ENCODE results near the gene SH3RF2. TPM values are rescaled to one million over a fixed set of nuclear protein-coding genes. Genes with fewer than 3 reads are reported as not detected.

Gene SH3RF2
- total RNA-seq, 3 donors from 2014 or later = 6.6 to 9.5 (median 9.4) TPM

DNA sequence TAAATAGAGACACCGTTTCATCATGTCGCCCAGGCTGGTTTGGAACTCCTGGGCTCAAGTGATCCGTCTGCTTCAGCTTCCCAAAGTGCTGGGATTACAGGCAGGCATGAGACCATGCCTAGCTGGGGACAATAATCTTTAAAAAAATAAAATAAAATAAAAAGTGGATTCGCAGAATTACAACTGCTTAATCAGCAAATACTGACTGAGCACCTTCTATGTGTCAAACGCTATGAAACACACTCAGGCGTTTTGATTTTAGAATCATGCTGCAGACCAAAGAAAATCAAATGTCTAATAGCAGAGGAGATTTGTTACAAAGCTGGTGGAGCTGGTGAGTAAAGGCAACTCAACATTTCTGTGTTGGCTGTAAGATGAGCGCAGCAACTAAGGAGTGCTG is 22.7 kb upstream of the SH3RF2 start:
- no peaks in the 10 kb centered on the region for H3K4me1 ChIP-seq
- intact Hi-C loops (cut with DNase I; ENCODE audit: low total_unique reads) = loop anchor here (2.0 kb wide), 1 partner anchor 59 kb away; no protein-coding TSS in a partner anchor
- no peaks in the 10 kb centered on the region for H3K9me3 ChIP-seq
- H3K36me3 ChIP-seq = no peaks in the 10 kb centered on the region
- no peak overlapping the region for H3K27ac ChIP-seq
- DNase-seq (ENCODE audit: low spot score in 2 of 2) = no peak
- no peaks in the 10 kb centered on the region for H3K27me3 ChIP-seq
- TF ChIP-seq POLR2A (IDR thresholded peaks at IDR 0.05) (no peak), POLR2AphosphoS5 (IDR thresholded peaks at IDR 0.05) (no peak)
- TF ChIP-seq, protein P1, sequence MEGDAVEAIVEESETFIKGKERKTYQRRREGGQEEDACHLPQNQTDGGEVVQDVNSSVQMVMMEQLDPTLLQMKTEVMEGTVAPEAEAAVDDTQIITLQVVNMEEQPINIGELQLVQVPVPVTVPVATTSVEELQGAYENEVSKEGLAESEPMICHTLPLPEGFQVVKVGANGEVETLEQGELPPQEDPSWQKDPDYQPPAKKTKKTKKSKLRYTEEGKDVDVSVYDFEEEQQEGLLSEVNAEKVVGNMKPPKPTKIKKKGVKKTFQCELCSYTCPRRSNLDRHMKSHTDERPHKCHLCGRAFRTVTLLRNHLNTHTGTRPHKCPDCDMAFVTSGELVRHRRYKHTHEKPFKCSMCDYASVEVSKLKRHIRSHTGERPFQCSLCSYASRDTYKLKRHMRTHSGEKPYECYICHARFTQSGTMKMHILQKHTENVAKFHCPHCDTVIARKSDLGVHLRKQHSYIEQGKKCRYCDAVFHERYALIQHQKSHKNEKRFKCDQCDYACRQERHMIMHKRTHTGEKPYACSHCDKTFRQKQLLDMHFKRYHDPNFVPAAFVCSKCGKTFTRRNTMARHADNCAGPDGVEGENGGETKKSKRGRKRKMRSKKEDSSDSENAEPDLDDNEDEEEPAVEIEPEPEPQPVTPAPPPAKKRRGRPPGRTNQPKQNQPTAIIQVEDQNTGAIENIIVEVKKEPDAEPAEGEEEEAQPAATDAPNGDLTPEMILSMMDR (IDR thresholded peaks at IDR 0.05) = no peak
- no peak overlapping the region for H3K4me3 ChIP-seq

DNA sequence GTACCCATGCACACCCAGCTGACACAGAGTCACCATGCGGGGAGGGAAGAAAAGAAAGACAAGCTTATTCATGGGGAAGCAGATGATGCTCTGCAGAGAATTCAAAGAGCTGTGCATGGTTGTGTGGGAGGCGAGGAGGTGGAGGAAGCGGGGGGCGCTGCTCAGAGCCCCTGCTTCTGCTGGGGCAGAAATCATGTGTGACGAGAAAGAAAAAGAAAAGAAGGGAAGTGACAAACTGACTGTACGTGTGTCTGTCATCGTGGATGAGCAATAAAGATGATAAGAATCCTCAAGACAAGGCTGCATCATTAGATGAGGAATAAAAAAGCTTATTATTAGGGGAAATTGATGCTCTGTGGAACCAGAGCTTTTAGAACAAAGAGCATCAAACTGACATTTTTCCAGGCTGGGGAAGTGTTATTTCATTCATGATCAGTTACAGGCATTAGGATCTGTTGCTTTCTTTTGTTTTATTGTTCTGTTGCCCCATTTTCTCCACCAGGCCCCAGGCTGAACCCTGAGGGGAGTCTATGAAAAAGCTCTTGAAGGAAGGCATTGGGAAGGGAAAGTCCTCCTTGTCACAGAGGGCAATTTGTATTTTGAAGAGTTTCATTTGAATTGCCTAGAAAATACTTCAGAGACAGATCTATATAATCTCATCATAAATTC is 20.3 kb upstream of the SH3RF2 start:
- Histone ChIP-seq H3K27ac (no peak overlapping the region), H3K4me3 (no peak overlapping the region), H3K27me3 (no peaks in the 10 kb centered on the region), H3K36me3 (no peaks in the 10 kb centered on the region), H3K4me1 (no peaks in the 10 kb centered on the region), H3K9me3 (no peaks in the 10 kb centered on the region)
- intact Hi-C loops (cut with DNase I; ENCODE audit: low total_unique reads) = loop anchor here (2.0 kb wide), 1 partner anchor 57 kb away; no protein-coding TSS in a partner anchor
- no peak for DNase-seq (ENCODE audit: low spot score in 2 of 2)
- no peak for TF ChIP-seq POLR2A (IDR thresholded peaks at IDR 0.05)
- TF ChIP-seq POLR2AphosphoS5 (IDR thresholded peaks at IDR 0.05) = no peak
- TF ChIP-seq, protein P1 (IDR thresholded peaks at IDR 0.05) = no peak

DNA sequence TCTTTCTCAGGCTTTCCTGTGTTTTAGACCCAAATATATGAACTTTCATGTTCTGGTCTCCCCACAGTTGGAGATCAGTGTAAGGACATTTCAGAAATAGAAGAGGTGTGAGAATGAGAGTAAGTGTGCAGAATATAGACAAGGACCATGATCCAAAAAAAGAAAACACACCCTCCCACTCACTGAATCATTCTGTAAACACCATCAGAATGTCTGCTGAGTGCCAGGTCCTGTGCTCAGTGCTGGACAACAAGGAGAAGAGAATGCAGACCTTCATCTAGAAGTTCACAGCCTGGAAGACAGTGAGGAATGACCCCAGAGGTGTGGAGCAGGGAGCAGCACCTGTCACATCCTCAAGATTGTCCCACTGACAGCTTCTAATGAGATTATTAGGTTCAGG is 19.1 kb upstream of the SH3RF2 start:
- no peak for DNase-seq (ENCODE audit: low spot score in 2 of 2)
- no peaks in the 10 kb centered on the region for H3K27me3 ChIP-seq
- no peaks in the 10 kb centered on the region for H3K36me3 ChIP-seq
- H3K4me3 ChIP-seq = no peak overlapping the region
- no peaks in the 10 kb centered on the region for H3K9me3 ChIP-seq
- TF ChIP-seq, protein P1 (IDR thresholded peaks at IDR 0.05) = no peak
- TF ChIP-seq POLR2A (IDR thresholded peaks at IDR 0.05) (no peak), POLR2AphosphoS5 (IDR thresholded peaks at IDR 0.05) (no peak)
- no peak overlapping the region for H3K27ac ChIP-seq
- H3K4me1 ChIP-seq = no peaks in the 10 kb centered on the region
- intact Hi-C loops (cut with DNase I; ENCODE audit: low total_unique reads) = no loop called here

DNA sequence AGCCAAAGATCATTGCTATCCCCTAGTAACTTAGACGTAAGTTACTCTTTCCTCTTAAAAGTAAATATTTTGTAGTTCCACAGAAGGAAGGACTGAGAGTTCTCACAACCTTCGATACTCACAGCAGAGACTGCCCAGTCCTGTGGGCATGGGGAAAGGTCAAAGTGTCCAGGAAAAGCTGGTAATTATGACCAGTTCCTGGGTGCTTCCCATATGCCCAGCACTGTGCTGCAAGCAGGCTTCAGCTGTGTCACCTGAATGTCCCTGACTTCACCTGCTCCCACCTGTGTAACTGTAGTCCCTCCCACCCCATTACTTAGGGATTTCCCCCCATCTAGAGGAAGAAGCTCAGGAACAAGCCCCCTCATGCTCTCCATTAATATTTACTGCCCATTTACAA is 18.0 kb upstream of the SH3RF2 start:
- DNase-seq (ENCODE audit: low spot score in 2 of 2) = no peak
- no peaks in the 10 kb centered on the region for H3K27me3 ChIP-seq
- no peak overlapping the region for H3K4me3 ChIP-seq
- no peak overlapping the region for H3K27ac ChIP-seq
- H3K9me3 ChIP-seq = no peaks in the 10 kb centered on the region
- TF ChIP-seq POLR2A (IDR thresholded peaks at IDR 0.05) = no peak
- TF ChIP-seq, protein P1 (IDR thresholded peaks at IDR 0.05) = no peak
- intact Hi-C loops (cut with DNase I; ENCODE audit: low total_unique reads) = no loop called here
- H3K4me1 ChIP-seq = no peaks in the 10 kb centered on the region
- no peaks in the 10 kb centered on the region for H3K36me3 ChIP-seq

DNA sequence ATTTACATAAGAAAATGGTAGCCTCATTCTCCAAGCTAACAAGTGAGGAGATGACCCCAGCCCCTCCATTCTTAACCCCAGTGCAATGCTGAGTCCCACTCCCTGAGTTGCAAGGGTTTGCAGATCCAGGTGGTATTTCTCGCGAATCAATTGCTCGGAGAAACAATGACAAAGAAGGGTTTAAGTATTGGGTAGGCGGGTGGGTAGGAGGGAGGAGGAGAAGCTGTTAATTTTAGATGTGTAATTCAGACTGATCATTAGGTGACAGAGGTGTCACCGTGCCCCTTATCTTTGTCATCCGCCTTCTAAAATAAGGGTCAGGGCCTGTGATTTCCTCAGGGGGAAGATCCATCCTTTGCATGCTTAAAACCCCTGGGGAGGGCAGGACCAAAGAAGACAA is 17.0 kb upstream of the SH3RF2 start:
- no peak for TF ChIP-seq POLR2A (IDR thresholded peaks at IDR 0.05)
- TF ChIP-seq, protein P1 (IDR thresholded peaks at IDR 0.05) = no peak
- no peak for TF ChIP-seq POLR2AphosphoS5 (IDR thresholded peaks at IDR 0.05)
- no peaks in the 10 kb centered on the region for H3K27me3 ChIP-seq
- no peak for DNase-seq (ENCODE audit: low spot score in 2 of 2)
- H3K27ac ChIP-seq = no peak overlapping the region
- H3K36me3 ChIP-seq = no peaks in the 10 kb centered on the region
- no peaks in the 10 kb centered on the region for H3K9me3 ChIP-seq
- H3K4me1 ChIP-seq = no peaks in the 10 kb centered on the region
- intact Hi-C loops (cut with DNase I; ENCODE audit: low total_unique reads) = no loop called here
- H3K4me3 ChIP-seq = no peak overlapping the region
